OCI-LY3 (cell line): ENCODE data around the gene CUL2.

ENCODE experiments used
- EZH2phosphoT487 ChIP-seq: fragments of 200-600 bp; shearing (Covaris generic); IDR thresholded peaks from 2 replicates; pipeline ENCODE4 v1.6.1; 2018; ENCODE audit warnings: antibody characterized with exemption, mixed run types, low read depth
- TF ChIP-seq, protein P1 (sequence below): fragments of 200-600, 300-600 bp; sonication (generic); IDR thresholded peaks from 2 replicates; pipeline ENCODE4 v1.5.1; 2014; ENCODE audit warnings: antibody characterized with exemption, low read length, low read depth

DNA sequence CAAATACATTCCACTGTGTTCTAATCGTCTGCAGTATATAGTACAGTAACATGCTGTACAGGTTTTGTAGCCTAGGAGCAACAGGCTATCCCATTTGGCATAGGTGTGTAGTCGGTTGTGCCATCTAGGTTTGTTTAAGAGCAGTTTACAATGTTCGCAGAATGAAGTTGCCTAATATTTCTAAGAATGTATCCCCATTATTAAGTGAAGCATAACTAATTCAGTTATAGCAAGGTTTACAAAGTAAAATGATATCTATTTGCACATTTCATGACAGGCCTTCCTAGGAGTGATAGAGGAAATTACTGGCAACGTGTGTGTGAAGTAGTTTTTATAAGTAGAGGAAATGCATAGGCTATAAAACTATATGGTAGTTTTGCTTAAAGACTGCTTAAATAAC, 40.5 kb upstream of the CUL2 start:
- TF ChIP-seq, protein P1, sequence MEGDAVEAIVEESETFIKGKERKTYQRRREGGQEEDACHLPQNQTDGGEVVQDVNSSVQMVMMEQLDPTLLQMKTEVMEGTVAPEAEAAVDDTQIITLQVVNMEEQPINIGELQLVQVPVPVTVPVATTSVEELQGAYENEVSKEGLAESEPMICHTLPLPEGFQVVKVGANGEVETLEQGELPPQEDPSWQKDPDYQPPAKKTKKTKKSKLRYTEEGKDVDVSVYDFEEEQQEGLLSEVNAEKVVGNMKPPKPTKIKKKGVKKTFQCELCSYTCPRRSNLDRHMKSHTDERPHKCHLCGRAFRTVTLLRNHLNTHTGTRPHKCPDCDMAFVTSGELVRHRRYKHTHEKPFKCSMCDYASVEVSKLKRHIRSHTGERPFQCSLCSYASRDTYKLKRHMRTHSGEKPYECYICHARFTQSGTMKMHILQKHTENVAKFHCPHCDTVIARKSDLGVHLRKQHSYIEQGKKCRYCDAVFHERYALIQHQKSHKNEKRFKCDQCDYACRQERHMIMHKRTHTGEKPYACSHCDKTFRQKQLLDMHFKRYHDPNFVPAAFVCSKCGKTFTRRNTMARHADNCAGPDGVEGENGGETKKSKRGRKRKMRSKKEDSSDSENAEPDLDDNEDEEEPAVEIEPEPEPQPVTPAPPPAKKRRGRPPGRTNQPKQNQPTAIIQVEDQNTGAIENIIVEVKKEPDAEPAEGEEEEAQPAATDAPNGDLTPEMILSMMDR, result no peak
- no peak for TF ChIP-seq EZH2phosphoT487
